ENCODE measurements around the gene YRDC.

The YRDC gene

GRCh38 chr1:37794372-37795339 is 13.4 kb downstream of the YRDC start (continued):
- TF ChIP-seq ZNF16 (tag by site-specific recombination; IDR thresholded peaks at IDR 0.05; ENCODE audit: low read depth), result no peak
- TF ChIP-seq, protein P1, sequence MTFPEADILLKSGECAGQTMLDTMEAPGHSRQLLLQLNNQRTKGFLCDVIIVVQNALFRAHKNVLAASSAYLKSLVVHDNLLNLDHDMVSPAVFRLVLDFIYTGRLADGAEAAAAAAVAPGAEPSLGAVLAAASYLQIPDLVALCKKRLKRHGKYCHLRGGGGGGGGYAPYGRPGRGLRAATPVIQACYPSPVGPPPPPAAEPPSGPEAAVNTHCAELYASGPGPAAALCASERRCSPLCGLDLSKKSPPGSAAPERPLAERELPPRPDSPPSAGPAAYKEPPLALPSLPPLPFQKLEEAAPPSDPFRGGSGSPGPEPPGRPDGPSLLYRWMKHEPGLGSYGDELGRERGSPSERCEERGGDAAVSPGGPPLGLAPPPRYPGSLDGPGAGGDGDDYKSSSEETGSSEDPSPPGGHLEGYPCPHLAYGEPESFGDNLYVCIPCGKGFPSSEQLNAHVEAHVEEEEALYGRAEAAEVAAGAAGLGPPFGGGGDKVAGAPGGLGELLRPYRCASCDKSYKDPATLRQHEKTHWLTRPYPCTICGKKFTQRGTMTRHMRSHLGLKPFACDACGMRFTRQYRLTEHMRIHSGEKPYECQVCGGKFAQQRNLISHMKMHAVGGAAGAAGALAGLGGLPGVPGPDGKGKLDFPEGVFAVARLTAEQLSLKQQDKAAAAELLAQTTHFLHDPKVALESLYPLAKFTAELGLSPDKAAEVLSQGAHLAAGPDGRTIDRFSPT (tag by site-specific recombination; IDR thresholded peaks at IDR 0.05), result no peak
- TF ChIP-seq BCL11A (tag by site-specific recombination; IDR thresholded peaks at IDR 0.05; ENCODE audit: low read depth), result no peak
- TF ChIP-seq, protein P2, sequence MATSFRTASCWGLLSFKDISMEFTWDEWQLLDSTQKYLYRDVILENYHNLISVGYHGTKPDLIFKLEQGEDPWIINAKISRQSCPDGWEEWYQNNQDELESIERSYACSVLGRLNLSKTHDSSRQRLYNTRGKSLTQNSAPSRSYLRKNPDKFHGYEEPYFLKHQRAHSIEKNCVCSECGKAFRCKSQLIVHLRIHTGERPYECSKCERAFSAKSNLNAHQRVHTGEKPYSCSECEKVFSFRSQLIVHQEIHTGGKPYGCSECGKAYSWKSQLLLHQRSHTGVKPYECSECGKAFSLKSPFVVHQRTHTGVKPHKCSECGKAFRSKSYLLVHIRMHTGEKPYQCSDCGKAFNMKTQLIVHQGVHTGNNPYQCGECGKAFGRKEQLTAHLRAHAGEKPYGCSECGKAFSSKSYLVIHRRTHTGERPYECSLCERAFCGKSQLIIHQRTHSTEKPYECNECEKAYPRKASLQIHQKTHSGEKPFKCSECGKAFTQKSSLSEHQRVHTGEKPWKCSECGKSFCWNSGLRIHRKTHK (tag by site-specific recombination; IDR thresholded peaks at IDR 0.05), result no peak
- no peak for TF ChIP-seq ZNF776 (tag by site-specific recombination; IDR thresholded peaks at IDR 0.05; ENCODE audit: borderline replicate concordance)
- 0 out of 2 replicates have a peak, but pooled peaks have one; percentile 30 for TF ChIP-seq IKZF3 (tag by site-specific recombination; IDR thresholded peaks at IDR 0.05)
- no peak for TF ChIP-seq REPIN1 (tag by site-specific recombination; IDR thresholded peaks at IDR 0.05; ENCODE audit: low read depth)
- no peak for TF ChIP-seq HOXD13 (CRISPR knock-in tag; IDR thresholded peaks at IDR 0.05; ENCODE audit: borderline replicate concordance)
- TF ChIP-seq ZNF157 (tag by site-specific recombination; IDR thresholded peaks at IDR 0.05), result no peak
- TF ChIP-seq YY2 (tag by site-specific recombination; IDR thresholded peaks at IDR 0.05), result no peak
- no peak for TF ChIP-seq ZNF175 (tag by site-specific recombination; IDR thresholded peaks at IDR 0.05)
- 0 out of 2 replicates have a peak, but pooled peaks have one; percentile 19 for TF ChIP-seq KLF10 (tag by site-specific recombination; IDR thresholded peaks at IDR 0.05)
- TF ChIP-seq ZNF701 (tag by site-specific recombination; IDR thresholded peaks at IDR 0.05), result no peak
- no peak for TF ChIP-seq MYNN (tag by site-specific recombination; IDR thresholded peaks at IDR 0.05; ENCODE audit: borderline replicate concordance)
- TF ChIP-seq, protein P3, sequence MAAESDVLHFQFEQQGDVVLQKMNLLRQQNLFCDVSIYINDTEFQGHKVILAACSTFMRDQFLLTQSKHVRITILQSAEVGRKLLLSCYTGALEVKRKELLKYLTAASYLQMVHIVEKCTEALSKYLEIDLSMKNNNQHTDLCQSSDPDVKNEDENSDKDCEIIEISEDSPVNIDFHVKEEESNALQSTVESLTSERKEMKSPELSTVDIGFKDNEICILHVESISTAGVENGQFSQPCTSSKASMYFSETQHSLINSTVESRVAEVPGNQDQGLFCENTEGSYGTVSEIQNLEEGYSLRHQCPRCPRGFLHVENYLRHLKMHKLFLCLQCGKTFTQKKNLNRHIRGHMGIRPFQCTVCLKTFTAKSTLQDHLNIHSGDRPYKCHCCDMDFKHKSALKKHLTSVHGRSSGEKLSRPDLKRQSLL (tag by site-specific recombination; IDR thresholded peaks at IDR 0.05), result no peak
- no peak for TF ChIP-seq ZNF629 (tag by site-specific recombination; IDR thresholded peaks at IDR 0.05)
- TF ChIP-seq ZSCAN30 (tag by site-specific recombination; IDR thresholded peaks at IDR 0.05), result no peak
- TF ChIP-seq ZNF677 (tag by site-specific recombination; IDR thresholded peaks at IDR 0.05), result no peak
- no peak for TF ChIP-seq SP3 (tag by site-specific recombination; IDR thresholded peaks at IDR 0.05)
- TF ChIP-seq OVOL3 (tag by site-specific recombination; IDR thresholded peaks at IDR 0.05), result no peak
- peak; percentile 73 for TF ChIP-seq CTCF (tag by site-specific recombination; IDR thresholded peaks at IDR 0.05)
- no peak for TF ChIP-seq ZNF274 (IDR thresholded peaks at IDR 0.05; ENCODE audit: low read length)
- no peak for TF ChIP-seq ZNF274 (tag by site-specific recombination; IDR thresholded peaks at IDR 0.05; ENCODE audit: borderline replicate concordance)
- TF ChIP-seq ZNF239 (tag by site-specific recombination; IDR thresholded peaks at IDR 0.05), result no peak
- TF ChIP-seq ZNF148 (tag by site-specific recombination; IDR thresholded peaks at IDR 0.05; ENCODE audit: borderline replicate concordance), result no peak
- no peak for TF ChIP-seq ZNF18 (tag by site-specific recombination; IDR thresholded peaks at IDR 0.05)
- no peak for TF ChIP-seq GFI1B (tag by site-specific recombination; IDR thresholded peaks at IDR 0.05)

Measured in HEK293 (cell line).